ENCODE results near the gene CAPNS2.

DNA sequence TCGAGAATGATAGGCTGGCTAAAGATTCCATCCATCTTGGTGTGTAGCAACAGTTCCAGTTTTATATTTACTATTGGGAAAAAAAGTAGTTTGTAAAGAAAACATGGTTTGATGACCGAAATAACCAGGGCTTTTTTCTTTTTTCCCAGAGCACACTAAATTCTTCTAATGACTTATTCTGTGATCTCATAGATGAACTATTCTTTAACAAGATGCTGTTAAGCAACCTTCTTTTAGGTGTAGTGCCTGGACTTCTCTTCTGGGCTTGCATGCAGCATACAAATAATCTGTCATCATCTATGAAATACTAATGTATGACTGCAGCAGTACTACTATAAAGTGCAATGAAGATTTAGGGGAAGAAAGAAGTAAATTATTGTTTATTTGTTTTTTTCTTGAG is 11.0 kb upstream of the CAPNS2 start:
- TF ChIP-seq, protein P1, sequence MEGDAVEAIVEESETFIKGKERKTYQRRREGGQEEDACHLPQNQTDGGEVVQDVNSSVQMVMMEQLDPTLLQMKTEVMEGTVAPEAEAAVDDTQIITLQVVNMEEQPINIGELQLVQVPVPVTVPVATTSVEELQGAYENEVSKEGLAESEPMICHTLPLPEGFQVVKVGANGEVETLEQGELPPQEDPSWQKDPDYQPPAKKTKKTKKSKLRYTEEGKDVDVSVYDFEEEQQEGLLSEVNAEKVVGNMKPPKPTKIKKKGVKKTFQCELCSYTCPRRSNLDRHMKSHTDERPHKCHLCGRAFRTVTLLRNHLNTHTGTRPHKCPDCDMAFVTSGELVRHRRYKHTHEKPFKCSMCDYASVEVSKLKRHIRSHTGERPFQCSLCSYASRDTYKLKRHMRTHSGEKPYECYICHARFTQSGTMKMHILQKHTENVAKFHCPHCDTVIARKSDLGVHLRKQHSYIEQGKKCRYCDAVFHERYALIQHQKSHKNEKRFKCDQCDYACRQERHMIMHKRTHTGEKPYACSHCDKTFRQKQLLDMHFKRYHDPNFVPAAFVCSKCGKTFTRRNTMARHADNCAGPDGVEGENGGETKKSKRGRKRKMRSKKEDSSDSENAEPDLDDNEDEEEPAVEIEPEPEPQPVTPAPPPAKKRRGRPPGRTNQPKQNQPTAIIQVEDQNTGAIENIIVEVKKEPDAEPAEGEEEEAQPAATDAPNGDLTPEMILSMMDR (IDR thresholded peaks at IDR 0.05) = no peak
- no peak for TF ChIP-seq POLR2A (IDR thresholded peaks at IDR 0.05)
